HepG2 (cell line): ENCODE measurements around the gene HTRA2. TPM values are rescaled to one million over a fixed set of nuclear protein-coding genes. Genes with fewer than 3 reads are reported as not detected.

Source experiments
- ARNT2 ChIP-seq: sonication (generic); formaldehyde crosslinking; IDR thresholded peaks from 2 replicates; pipeline ENCODE4 v1.8.0; 2022; ENCODE audit warnings: mild to moderate bottlenecking, low read depth, missing genetic modification reagents, moderate library complexity
- DMTF1 ChIP-seq: sonication (generic); formaldehyde crosslinking; IDR thresholded peaks from 2 replicates; pipeline ENCODE4 v1.4.0; 2020; ENCODE audit warnings: mild to moderate bottlenecking, missing genetic modification reagents
- KAT8 ChIP-seq: IDR thresholded peaks from 2 replicates; pipeline ENCODE4 v1.6.1; 2016; ENCODE audit warnings: missing genetic modification reagents, missing compliant biosample characterization
- KDM5B ChIP-seq: sonication (generic); formaldehyde crosslinking; IDR thresholded peaks from 2 replicates; pipeline ENCODE4 v1.4.0; 2020; ENCODE audit warnings: missing genetic modification reagents, mild to moderate bottlenecking, borderline replicate concordance
- NFKB2 ChIP-seq: sonication (generic); formaldehyde crosslinking; IDR thresholded peaks from 2 replicates; pipeline ENCODE4 v1.4.0; 2020; ENCODE audit warnings: missing genetic modification reagents, borderline replicate concordance
- PBX2 ChIP-seq: IDR thresholded peaks from 2 replicates; pipeline ENCODE4 v1.6.1; 2016; ENCODE audit warnings: control low read depth
- RFX3 ChIP-seq: IDR thresholded peaks from 2 replicates; pipeline ENCODE4 v1.6.1; 2016; ENCODE audit warnings: missing biosample characterization, missing genetic modification reagents
- SOX6 ChIP-seq, 2 experiments: fragments of 450-650 bp in 1 of 2; sonication (generic) in 1 of 2; formaldehyde crosslinking in 1 of 2; IDR thresholded peaks; 2 replicates each; pipeline versions ENCODE4 v1.4.0 to v1.6.1; 2017 to 2020; ENCODE audit warnings: antibody characterized with exemption in 1 of 2, mild to moderate bottlenecking in 1 of 2, missing genetic modification reagents in 1 of 2
- TCF12 ChIP-seq, 2 experiments: fragments of 450-650 bp in 1 of 2; sonication (generic) in 1 of 2; formaldehyde crosslinking in 1 of 2; IDR thresholded peaks; 2 replicates each; pipeline versions ENCODE4 v1.6.1 to v1.8.0; 2017 to 2022; ENCODE audit warnings: antibody characterized with exemption in 1 of 2, mild to moderate bottlenecking in 1 of 2, missing genetic modification reagents in 1 of 2, moderate library complexity in 1 of 2
- UBTF ChIP-seq: sonication (generic); formaldehyde crosslinking; IDR thresholded peaks from 2 replicates; pipeline ENCODE4 v1.4.0; 2020; ENCODE audit warnings: mild to moderate bottlenecking, missing genetic modification reagents
- ZBTB7A ChIP-seq: sonication (generic); formaldehyde crosslinking; IDR thresholded peaks from 2 replicates; pipeline ENCODE4 v1.8.0; 2022; ENCODE audit warnings: mild to moderate bottlenecking, missing genetic modification reagents
- ZFP62 ChIP-seq: sonication (generic); formaldehyde crosslinking; IDR thresholded peaks from 2 replicates; pipeline ENCODE4 v1.4.0; 2020; ENCODE audit warnings: missing genetic modification reagents
- ZMYM4 ChIP-seq: sonication (generic); formaldehyde crosslinking; IDR thresholded peaks from 2 replicates; pipeline ENCODE4 v1.8.1; 2023; ENCODE audit warnings: mild to moderate bottlenecking, missing genetic modification reagents
- ZNF18 ChIP-seq: sonication (generic); formaldehyde crosslinking; IDR thresholded peaks from 2 replicates; pipeline ENCODE4 v1.8.0; 2022; ENCODE audit warnings: mild to moderate bottlenecking, missing genetic modification reagents; ENCODE audit not compliant: insufficient replicate concordance
- ZNF251 ChIP-seq: sonication (generic); formaldehyde crosslinking; IDR thresholded peaks from 2 replicates; pipeline ENCODE4 v1.9.0; 2021; ENCODE audit warnings: mild to moderate bottlenecking, missing genetic modification reagents
- ZNF331 ChIP-seq: sonication (generic); formaldehyde crosslinking; IDR thresholded peaks from 2 replicates; pipeline ENCODE4 v1.4.0; 2020; ENCODE audit warnings: missing genetic modification reagents
- ZNF510 ChIP-seq: sonication (generic); formaldehyde crosslinking; IDR thresholded peaks from 2 replicates; pipeline ENCODE4 v1.4.0; 2020; ENCODE audit warnings: low read depth, mild to moderate bottlenecking, missing genetic modification reagents
- ZNF766 ChIP-seq: sonication (generic); formaldehyde crosslinking; IDR thresholded peaks from 2 replicates; pipeline ENCODE4 v1.5.0; 2020; ENCODE audit warnings: missing genetic modification reagents, borderline replicate concordance
- ZZZ3 ChIP-seq: sonication (generic); formaldehyde crosslinking; IDR thresholded peaks from 2 replicates; pipeline ENCODE4 v1.4.0; 2020; ENCODE audit warnings: missing genetic modification reagents, mild to moderate bottlenecking, borderline replicate concordance
- polyA plus RNA-seq, 8 experiments: library from polyadenylated mRNA; depleted of rRNA in 3 of 8; stranded (reverse) in 7 of 8; unstranded in 1 of 8; fragments of >200 nt; fragmentation: Illumina TruSeq in 4 of 8; extraction: Trizol in 4 of 8; gene quantifications; 2 replicates each; pipeline versions ENCODE4 v1.2.1 to v1.2.3, GENCODE V29; 2011 to 2016; ENCODE audit warnings: low read depth in 4 of 8, missing spikeins in 1 of 8, mixed read lengths in 1 of 8; ENCODE audit not compliant: insufficient read depth in 1 of 8
- total RNA-seq, 5 experiments: library from RNA; depleted of rRNA; stranded (reverse); fragments of >200 nt; fragmentation: Illumina TruSeq; extraction: Trizol; gene quantifications; 2 replicates each; pipeline ENCODE4 v1.2.3, GENCODE V29; 2016; ENCODE audit warnings: low read depth in 1 of 5
- TF ChIP-seq, protein P1 (sequence below): sonication (generic); formaldehyde crosslinking; IDR thresholded peaks from 2 replicates; pipeline ENCODE4 v1.8.0; 2022; ENCODE audit warnings: mild to moderate bottlenecking, missing genetic modification reagents, moderate library complexity

The HTRA2 gene
- total and polyA plus RNA-seq, 2 of the 13 experiments (the other 11 are each of a cell fraction or from before 2014, with no cell fraction given), result 47.7 to 50.3 TPM

- TF ChIP-seq UBTF (CRISPR knock-in tag), result peak; percentile 87
- no peak; the same call in 1 of the 2 replicates for TF ChIP-seq KAT8
- TF ChIP-seq SOX6 (IDR thresholded peaks at IDR 0.05), result no peak
- TF ChIP-seq SOX6 (CRISPR knock-in tag; IDR thresholded peaks at IDR 0.05), result no peak; the same call in 1 of the 2 replicates
- TF ChIP-seq PBX2 (CRISPR knock-in tag), result no peak
- TF ChIP-seq TCF12 (IDR thresholded peaks at IDR 0.05), result no peak
- TF ChIP-seq TCF12 (CRISPR knock-in tag; IDR thresholded peaks at IDR 0.05), result peak; percentile 68
- TF ChIP-seq ZMYM4 (CRISPR knock-in tag), result peak; percentile 78
- TF ChIP-seq, protein P1, sequence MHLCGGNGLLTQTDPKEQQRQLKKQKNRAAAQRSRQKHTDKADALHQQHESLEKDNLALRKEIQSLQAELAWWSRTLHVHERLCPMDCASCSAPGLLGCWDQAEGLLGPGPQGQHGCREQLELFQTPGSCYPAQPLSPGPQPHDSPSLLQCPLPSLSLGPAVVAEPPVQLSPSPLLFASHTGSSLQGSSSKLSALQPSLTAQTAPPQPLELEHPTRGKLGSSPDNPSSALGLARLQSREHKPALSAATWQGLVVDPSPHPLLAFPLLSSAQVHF (CRISPR knock-in tag), result no peak
- peak; percentile 40; the same call in 1 of the 2 replicates for TF ChIP-seq DMTF1 (CRISPR knock-in tag)
- TF ChIP-seq ZNF251 (CRISPR knock-in tag), result no peak; the same call in 1 of the 2 replicates
- no peak for TF ChIP-seq RFX3
- TF ChIP-seq ZZZ3, result 0 out of 2 replicates have a peak, but pooled peaks have one; percentile 22
- peak; percentile 86 for TF ChIP-seq KDM5B (CRISPR knock-in tag)
- peak; percentile 98 for TF ChIP-seq ZBTB7A (CRISPR knock-in tag)
- 0 out of 2 replicates have a peak, but pooled peaks have one; percentile 39 for TF ChIP-seq ZNF331 (CRISPR knock-in tag)
- TF ChIP-seq ZNF766, result no peak; the same call in 1 of the 2 replicates
- TF ChIP-seq ZNF18 (CRISPR knock-in tag), result peak; percentile 63
- TF ChIP-seq NFKB2 (CRISPR knock-in tag), result no peak
- TF ChIP-seq ARNT2 (CRISPR knock-in tag), result peak; percentile 91
- TF ChIP-seq ZNF510 (CRISPR knock-in tag), result no peak
- TF ChIP-seq ZFP62 (CRISPR knock-in tag), result no peak
These were observed 26.8 kb upstream of the HTRA2 start (continued) for GRCh38 chr2:74502720-74503505.
